Myocyte (in vitro differentiated cells): Measurements from ENCODE around the gene ABHD12. TPM values are rescaled to one million over a fixed set of nuclear protein-coding genes. Genes with fewer than 3 reads are reported as not detected.

Experiments used
- DNase-seq: peaks from one replicate; pipeline ENCODE4 v3.0.0-alpha.2; 2012; ENCODE audit warnings: low read depth
- total RNA-seq: library from RNA; depleted of rRNA; stranded (reverse); fragments of >200 nt; gene quantifications from 2 replicates; pipeline ENCODE4 v1.2.3, GENCODE V29; 2014

ABHD12 gene
- total RNA-seq, 1 donor from 2014 or later, result 36.1 TPM

GRCh38 chr20:25382704-25383370 is 7.8 kb downstream of the ABHD12 start:
- no peak for DNase-seq

- DNase-seq, result no peak
These were observed 9.6 kb downstream of the ABHD12 start for GRCh38 chr20:25380945-25381614.

DNA sequence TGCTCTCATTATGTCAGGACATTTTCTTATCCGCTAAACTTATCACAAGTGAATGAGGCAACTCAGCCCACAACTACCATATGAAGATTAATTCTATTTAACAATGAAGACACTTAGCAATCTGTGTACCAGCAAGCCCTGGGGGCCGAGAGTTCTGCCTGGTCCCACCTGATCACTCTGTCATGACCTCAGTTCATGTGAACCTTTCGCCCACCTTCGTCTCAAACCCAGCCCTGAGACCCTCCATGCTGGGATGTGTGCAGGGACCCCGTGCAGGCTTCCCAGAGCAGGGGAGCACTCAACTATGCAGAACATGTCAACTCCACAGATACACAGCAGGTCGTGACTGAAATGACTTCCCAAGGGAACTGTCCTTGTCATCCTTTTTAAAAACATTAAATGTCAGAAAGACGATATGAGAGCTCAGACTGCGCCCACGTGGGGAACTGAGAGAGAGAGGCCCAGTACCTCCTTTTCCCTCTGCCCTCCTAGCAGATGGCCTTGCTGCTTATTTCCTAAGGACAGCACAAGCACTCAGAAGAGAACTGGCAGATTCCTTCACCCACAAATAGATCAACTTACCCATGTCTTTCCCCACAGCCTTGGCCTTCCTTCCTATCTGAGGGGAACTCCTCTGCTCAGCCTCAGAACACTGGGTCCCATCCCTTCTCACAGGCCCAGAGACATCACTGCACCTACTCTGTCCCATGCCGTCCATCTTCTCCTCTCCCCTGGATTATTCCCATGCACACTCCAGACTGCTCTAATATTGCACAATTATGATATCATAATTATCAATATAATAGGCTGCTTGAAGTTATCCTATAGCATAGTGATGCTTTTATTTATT is 11.5 kb downstream of the ABHD12 start:
- no peak for DNase-seq

DNA sequence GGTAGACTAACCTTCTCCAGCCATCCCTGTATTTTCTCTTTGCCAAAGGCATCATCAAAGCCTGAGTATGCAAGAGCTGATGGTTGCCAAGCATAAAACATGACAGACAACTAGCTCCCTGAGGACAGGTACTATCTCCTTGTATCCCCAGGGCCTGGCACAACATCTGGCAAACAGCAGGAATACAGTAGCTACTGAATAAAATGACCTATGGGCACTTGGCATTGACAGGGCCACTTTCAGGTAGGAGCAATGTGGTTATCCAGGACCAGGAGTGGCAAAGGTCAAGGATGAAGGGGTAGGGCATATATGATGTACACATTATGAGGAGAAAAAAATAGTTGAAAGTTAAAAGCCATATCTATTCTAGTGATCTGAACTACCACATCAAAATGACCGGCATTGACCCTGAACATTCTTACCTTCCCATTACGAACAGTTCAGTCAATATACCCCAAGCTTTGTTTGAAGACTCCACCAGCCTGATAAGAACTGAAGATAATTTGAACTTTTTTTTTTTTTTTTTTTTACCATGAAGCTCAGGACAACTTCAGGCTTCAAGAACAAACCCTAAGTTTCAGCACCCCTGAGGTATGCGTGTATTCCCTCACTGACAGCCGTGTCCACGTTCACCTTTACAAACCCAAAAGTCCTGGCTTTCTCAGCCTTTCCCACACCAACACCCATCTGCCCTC is 12.3 kb downstream of the ABHD12 start:
- DNase-seq, result no peak

DNA sequence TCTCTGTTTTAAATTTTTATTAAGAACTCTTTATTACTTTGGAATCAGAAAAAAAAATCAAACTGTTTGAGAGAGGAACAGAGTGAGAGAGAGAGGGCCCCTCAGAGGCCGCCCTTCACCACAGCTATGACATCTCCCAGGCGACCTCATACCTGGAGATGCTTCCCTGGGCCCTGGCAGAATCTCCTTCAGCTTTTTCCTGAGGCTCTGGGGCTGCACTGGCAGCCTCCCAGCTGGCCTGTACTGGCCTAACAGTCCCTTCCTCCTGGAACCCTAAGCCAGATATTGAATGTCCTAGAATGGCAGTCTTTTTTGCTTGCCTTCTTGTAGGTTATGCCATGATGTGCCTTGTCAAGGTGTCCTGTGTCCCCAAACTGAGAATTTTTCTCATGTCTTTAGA is 13.7 kb downstream of the ABHD12 start:
- DNase-seq, result no peak

DNA sequence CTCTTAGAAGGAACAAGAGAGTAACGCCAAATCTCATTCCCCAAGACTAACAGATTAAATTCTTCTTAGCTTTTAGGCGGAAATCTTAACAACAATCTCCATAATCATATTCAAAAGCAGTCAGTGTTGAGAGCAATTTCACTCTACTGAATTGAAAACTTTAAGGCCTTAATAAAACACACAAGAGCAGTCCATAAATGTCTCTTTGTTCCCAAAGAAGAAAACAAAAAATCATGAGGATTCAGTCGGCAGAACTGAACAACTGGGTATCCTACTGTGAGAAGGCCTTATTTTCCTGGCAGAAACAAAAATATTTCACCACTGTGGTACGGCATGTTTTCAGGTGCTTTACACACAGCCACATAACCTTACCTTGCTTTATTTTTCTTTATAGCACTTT is 14.4 kb downstream of the ABHD12 start:
- DNase-seq, result no peak

GRCh38 chr20:25374842-25375241 is 15.8 kb downstream of the ABHD12 start:
- DNase-seq, result no peak

DNA sequence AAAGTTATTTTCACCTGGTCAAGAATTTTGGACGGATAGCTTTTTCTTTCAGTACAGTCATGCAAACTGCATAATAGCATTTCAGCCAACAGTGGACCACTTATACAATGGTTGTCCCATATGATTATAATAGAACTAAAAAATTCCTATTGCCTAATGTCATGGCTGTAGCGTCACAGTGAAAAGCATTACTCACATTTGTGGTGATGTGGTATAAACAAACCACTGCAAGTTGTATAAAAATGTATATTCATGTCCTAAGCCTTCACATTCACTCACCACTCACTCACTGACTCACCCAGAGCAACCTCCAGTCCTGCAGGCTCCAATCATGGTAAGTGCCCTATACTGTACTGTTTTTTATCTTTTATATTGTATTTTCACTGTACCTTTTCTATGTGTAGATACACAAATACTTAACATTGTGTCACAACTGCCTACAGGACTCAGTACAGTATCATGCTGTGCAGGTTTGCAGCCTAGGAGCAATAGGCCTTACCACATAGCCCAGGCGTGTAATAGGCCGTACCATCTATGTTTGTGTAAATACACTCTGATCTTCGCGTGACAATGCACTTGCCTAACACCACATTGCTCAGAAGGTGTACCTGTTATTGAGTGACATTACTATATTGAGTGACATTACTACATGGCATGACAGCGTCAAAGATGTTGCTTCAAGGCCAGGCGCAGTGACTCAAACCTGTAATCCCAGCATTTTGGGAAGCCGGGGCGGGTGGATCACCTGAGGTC is 17.9 kb downstream of the ABHD12 start:
- peak; percentile 12 for DNase-seq

DNA sequence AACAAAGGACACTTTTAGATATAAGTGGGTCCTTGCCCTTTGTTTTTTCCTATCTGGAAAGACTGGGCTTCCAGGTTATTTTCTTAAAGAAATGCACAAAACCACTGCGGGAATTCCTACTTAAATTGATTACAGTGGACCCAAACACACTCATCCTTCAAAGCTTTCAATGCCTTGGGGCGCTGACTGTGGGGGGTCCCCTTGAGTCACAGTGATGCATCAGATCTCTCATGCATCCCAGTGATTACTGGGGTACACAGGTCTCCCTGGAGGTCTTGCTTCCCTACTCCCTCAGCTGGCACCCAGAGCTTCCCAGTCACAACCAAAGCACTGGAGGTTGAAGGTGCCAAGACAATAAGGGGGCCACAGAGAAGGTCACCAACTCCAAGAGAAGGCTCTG is 20.7 kb downstream of the ABHD12 start:
- DNase-seq, result no peak

DNA sequence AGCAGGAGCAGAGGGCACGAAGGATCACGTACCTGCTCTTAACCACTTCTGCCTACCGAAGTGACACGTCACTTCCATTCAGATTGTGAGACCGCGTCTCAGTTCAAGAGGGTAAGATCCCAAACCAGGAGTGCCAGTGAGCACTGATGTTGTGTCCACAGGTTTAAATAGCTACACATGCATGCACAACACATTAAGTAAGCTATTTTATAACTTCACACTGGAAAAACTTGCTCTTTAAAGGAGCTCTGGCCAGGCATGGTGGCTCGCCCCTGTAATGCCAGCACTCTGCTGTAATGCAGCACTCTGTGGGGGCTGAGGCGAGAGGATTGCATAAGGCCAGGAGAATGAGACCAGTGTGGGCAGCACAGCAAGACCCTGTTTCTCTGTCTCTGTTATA is 21.1 kb downstream of the ABHD12 start:
- no peak for DNase-seq

GRCh38 chr20:25368976-25369375 is 21.7 kb downstream of the ABHD12 start:
- no peak for DNase-seq

GRCh38 chr20:25368526-25368925 is 22.1 kb downstream of the ABHD12 start:
- no peak for DNase-seq

- DNase-seq, result no peak
These were observed 25.5 kb downstream of the ABHD12 start for GRCh38 chr20:25364879-25365699.

GRCh38 chr20:25364180-25364788 is 26.4 kb downstream of the ABHD12 start:
- no peak for DNase-seq

GRCh38 chr20:25361287-25361683 is 29.4 kb downstream of the ABHD12 start:
- no peak for DNase-seq

- DNase-seq, result no peak
These were observed 29.9 kb downstream of the ABHD12 start for GRCh38 chr20:25360631-25361286.

DNA sequence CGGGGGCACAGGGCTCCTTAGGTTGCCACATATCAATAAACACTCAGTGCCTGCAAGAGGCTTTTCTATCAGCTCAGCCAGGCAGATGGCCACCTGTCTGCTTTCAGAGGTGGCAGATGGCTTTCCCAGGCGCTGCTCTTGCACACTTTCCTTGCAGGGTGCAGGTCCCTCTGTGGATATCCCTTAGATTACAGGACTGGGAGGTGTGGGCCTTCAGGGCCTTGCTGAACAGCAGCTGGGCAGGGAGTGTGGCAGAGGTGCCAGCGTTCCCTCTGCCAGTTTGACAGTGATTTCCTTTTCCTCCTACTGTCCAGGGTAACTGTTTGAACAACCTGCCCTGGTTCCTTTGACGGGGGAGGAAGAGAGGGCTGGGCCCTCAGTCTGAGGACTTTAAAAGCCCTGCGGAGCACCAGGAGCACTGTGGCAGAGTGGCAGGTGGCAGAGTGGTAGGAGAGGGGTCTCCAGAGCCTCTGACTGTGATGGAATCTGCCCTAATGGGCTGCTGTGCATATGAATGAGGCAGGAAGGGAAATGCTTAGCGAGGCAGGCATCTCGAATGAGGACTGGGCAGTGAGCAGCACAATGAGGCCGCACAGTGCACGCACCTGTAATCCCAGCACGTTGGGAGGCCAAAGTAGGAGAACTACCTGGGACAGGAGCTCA is 34.2 kb downstream of the ABHD12 start:
- DNase-seq, result no peak

DNA sequence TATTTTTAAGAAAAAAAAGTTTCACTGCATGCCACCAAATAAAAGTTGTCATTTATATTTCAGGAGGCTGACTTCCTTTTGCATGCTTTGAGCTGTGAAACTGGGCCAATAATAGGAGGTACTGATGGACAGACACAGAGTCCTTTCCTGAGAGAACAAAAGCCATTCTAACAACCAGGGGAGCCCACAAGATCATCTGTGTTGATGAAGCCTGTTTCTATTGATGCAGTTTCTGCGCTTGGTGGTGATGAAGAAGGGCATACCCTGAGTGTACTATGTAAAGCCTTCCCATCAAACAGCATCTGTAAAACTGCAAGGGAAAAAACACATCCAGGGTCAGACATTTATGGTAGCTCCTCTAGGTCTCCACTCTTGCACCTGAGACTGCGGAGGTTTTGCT is 34.8 kb downstream of the ABHD12 start:
- DNase-seq, result no peak
